ENCODE measurements around the gene VPS54.

Gene VPS54, protein sequence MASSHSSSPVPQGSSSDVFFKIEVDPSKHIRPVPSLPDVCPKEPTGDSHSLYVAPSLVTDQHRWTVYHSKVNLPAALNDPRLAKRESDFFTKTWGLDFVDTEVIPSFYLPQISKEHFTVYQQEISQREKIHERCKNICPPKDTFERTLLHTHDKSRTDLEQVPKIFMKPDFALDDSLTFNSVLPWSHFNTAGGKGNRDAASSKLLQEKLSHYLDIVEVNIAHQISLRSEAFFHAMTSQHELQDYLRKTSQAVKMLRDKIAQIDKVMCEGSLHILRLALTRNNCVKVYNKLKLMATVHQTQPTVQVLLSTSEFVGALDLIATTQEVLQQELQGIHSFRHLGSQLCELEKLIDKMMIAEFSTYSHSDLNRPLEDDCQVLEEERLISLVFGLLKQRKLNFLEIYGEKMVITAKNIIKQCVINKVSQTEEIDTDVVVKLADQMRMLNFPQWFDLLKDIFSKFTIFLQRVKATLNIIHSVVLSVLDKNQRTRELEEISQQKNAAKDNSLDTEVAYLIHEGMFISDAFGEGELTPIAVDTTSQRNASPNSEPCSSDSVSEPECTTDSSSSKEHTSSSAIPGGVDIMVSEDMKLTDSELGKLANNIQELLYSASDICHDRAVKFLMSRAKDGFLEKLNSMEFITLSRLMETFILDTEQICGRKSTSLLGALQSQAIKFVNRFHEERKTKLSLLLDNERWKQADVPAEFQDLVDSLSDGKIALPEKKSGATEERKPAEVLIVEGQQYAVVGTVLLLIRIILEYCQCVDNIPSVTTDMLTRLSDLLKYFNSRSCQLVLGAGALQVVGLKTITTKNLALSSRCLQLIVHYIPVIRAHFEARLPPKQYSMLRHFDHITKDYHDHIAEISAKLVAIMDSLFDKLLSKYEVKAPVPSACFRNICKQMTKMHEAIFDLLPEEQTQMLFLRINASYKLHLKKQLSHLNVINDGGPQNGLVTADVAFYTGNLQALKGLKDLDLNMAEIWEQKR

DNA sequence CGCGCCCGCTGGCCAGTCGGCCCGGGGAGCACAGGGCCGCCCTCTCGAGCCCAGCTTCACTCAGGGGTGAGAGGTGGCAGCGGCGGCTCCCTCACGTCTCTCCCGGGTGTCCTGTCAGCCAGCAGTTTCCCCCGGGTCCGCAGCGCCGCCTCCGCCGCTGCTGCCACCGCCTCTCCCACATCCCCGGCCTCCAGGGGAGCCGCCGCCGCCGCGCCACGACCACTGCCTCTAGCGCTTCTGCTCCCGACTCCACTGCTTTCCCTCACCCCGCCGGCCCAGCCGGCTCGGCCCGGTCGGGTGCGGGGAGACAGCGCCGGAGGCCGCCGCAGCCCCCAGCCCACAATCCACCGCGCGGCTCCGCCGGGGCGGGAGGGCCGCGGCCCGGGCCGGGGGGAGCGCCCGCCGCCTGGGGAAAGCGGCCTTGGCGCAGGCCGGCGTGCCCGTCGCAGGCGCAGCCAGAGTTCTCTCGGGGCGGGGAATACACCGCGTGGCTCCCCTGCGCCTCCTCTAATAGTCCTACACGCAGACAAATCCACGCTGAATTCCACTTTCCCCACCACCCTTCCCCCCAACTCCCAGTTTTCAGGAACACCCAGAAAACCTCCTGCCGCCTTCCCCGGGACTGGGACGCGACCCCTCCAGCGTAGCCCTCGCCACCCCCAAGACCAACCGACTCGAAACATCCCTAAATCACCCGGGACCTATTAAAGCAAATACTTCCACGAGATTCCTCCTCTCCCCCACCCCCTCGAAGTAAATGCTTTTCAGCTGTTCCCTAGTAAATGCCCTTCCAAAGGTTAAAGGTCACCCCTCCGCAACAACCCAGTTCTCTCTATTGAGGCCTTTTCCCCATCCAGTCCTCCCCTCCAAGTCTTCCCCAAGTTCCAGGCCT, at the start of gene VPS54:
VPS54 (minus strand) TSS at position 346 of the 892 bp plus-strand sequence. CDS start 35,429 bp downstream, outside the sequence.
- in situ Hi-C loops (cut with MboI; ENCODE audit: low sequenced_read_pairs, unreplicated experiment): no loop called here
- DNase-seq (ENCODE audit: low spot score): peak; percentile 81
- TF ChIP-seq, protein P1, sequence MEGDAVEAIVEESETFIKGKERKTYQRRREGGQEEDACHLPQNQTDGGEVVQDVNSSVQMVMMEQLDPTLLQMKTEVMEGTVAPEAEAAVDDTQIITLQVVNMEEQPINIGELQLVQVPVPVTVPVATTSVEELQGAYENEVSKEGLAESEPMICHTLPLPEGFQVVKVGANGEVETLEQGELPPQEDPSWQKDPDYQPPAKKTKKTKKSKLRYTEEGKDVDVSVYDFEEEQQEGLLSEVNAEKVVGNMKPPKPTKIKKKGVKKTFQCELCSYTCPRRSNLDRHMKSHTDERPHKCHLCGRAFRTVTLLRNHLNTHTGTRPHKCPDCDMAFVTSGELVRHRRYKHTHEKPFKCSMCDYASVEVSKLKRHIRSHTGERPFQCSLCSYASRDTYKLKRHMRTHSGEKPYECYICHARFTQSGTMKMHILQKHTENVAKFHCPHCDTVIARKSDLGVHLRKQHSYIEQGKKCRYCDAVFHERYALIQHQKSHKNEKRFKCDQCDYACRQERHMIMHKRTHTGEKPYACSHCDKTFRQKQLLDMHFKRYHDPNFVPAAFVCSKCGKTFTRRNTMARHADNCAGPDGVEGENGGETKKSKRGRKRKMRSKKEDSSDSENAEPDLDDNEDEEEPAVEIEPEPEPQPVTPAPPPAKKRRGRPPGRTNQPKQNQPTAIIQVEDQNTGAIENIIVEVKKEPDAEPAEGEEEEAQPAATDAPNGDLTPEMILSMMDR (IDR thresholded peaks at IDR 0.05; ENCODE audit: borderline replicate concordance, control extremely low read depth, extremely low read depth, insufficient read depth, missing control alignments): no peak

DNA sequence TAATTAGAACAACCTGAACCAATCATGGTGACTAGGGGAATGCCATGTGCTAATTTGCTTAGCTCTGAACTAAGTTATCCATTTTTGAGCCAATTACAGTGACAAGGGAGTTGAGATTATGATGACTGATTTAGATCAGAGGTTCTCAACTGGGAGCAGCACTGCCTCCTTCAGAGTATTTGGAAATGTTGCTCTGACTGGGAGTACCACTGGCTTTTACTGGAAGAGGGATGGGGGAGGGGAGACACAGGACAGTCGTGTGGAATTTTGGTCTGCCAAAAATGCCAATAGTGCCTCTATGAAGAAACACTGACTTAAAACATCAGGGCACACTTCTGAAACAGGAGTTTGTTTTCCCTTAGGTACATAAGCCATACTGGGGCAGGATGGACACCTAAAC, 48.1 kb upstream of the VPS54 start:
- in situ Hi-C loops (cut with MboI; ENCODE audit: low sequenced_read_pairs, unreplicated experiment): no loop called here
- DNase-seq (ENCODE audit: low spot score): no peak
- TF ChIP-seq, protein P1 (IDR thresholded peaks at IDR 0.05; ENCODE audit: borderline replicate concordance, control extremely low read depth, extremely low read depth, insufficient read depth, missing control alignments): no peak

- TF ChIP-seq, protein P1 (IDR thresholded peaks at IDR 0.05; ENCODE audit: borderline replicate concordance, control extremely low read depth, extremely low read depth, insufficient read depth, missing control alignments): no peak
- in situ Hi-C loops (cut with MboI; ENCODE audit: low sequenced_read_pairs, unreplicated experiment): no loop called here
- DNase-seq (ENCODE audit: low spot score): no peak
Measured at GRCh38 chr2:64065516-64065915, 46.3 kb upstream of the VPS54 start.

DNA sequence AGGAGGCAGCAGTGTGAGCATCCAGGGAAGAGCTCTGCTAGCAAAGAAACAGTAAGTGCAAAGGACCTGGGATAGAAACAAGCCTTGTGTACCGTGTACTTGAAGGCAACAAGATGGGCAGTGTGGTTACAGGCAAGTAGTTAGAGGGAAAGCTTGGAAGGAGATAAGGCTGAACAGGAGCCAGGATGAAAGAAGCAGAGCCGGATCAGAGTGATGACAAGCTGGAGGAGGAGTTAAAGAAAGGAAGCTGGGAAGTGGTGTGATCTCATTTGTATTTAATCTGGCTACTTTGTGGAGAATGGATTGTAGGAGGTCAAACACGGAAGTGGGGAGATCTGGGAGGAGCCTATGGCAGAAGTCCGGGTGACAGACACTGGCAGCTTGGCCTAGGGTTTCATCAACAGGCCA, 44.7 kb upstream of the VPS54 start:
- TF ChIP-seq, protein P1 (IDR thresholded peaks at IDR 0.05; ENCODE audit: borderline replicate concordance, control extremely low read depth, extremely low read depth, insufficient read depth, missing control alignments): no peak
- no peak for DNase-seq (ENCODE audit: low spot score)
- in situ Hi-C loops (cut with MboI; ENCODE audit: low sequenced_read_pairs, unreplicated experiment): no loop called here

DNA sequence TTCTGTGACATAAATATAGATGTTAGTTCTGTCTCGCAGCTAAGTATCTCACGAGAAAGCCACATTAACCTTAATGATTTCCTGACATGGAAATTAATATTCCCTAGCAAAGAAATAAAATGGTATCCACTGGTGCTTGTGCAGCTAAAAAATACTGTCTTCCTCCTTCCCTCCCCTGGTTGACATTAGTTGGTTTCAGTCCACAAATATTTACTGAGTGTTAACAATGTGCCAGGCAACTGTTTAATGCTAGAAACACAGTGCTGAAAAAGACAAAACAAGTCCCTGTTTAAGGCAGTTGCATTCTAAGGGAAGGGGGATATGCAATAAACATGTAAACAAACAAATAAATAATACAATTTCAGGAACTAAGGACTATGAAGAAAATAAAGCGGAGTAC, 44.2 kb upstream of the VPS54 start:
- TF ChIP-seq, protein P1 (IDR thresholded peaks at IDR 0.05; ENCODE audit: borderline replicate concordance, control extremely low read depth, extremely low read depth, insufficient read depth, missing control alignments): no peak
- DNase-seq (ENCODE audit: low spot score): no peak
- in situ Hi-C loops (cut with MboI; ENCODE audit: low sequenced_read_pairs, unreplicated experiment): no loop called here
